OCI-LY7 (cell line): ENCODE data around the gene NCAPH2. TPM values are rescaled to one million over a fixed set of nuclear protein-coding genes. Genes with fewer than 3 reads are reported as not detected.

ENCODE experiments used
- BruUV-seq: library from RNA; stranded (reverse); fragments of 400-500 nt; replicated peaks from 2 replicates; lab custom pipeline; 2021; lab: Mats Ljungman, UMichigan
- CTCF ChIA-PET: fragments of 300-600 bp; sonication (Branson Sonifier 250); formaldehyde crosslinking; loops from one replicate; lab custom pipeline; 2022; ENCODE audit warnings: antibody characterized with exemption; ENCODE audit not compliant: unreplicated experiment; lab: Charles Lee
- POLR2A ChIA-PET: fragments of 300-600 bp; sonication (Branson Sonifier 250); formaldehyde crosslinking; loops from one replicate; lab custom pipeline; 2022; ENCODE audit warnings: antibody characterized with exemption; lab: Charles Lee
- DNase-seq: peaks from one replicate; pipeline ENCODE4 v3.0.0-alpha.2; 2015; ENCODE audit warnings: low spot score
- H2AFZ ChIP-seq: fragments of 200-600 bp; sonication (generic), shearing (Covaris generic); 2 replicates; pipeline ENCODE4 v1.6.1; 2014; ENCODE audit warnings: mild to moderate bottlenecking, antibody characterized with exemption, low read length, moderate library complexity
- H3K27ac ChIP-seq: fragments of 200-600 bp; sonication (generic); 2 replicates; pipeline ENCODE4 v1.5.1; 2014; ENCODE audit warnings: mixed run types, low read depth, mild to moderate bottlenecking, moderate library complexity, low read length, inconsistent platforms; ENCODE audit not compliant: poor library complexity, severe bottlenecking
- H3K36me3 ChIP-seq: fragments of 200-600 bp; sonication (generic); 2 replicates; pipeline ENCODE4 v1.6.1; 2014; ENCODE audit warnings: mild to moderate bottlenecking, antibody characterized with exemption, low read length, moderate library complexity, mixed read lengths; ENCODE audit not compliant: insufficient read depth
- H3K4me1 ChIP-seq: fragments of 200-600 bp; sonication (generic); 2 replicates; pipeline ENCODE4 v1.5.1; 2014; ENCODE audit warnings: mild to moderate bottlenecking, low read length; ENCODE audit not compliant: insufficient read depth, poor library complexity, severe bottlenecking
- H3K4me2 ChIP-seq: fragments of 200-600 bp; sonication (generic); 2 replicates; pipeline ENCODE4 v1.6.1; 2014; ENCODE audit warnings: mild to moderate bottlenecking, low read length
- H3K4me3 ChIP-seq: fragments of 200-600 bp; sonication (generic); 2 replicates; pipeline ENCODE4 v1.5.1; 2014; ENCODE audit warnings: mild to moderate bottlenecking, low read depth, low read length; ENCODE audit not compliant: poor library complexity, severe bottlenecking
- H3K79me2 ChIP-seq: fragments of 200-600 bp; sonication (generic); 2 replicates; pipeline ENCODE4 v1.6.1; 2016; ENCODE audit warnings: low read depth, mild to moderate bottlenecking, low read length, moderate library complexity, mixed read lengths; ENCODE audit not compliant: insufficient read depth
- H3K9me2 ChIP-seq: fragments of 200-600 bp; sonication (generic); 2 replicates; pipeline ENCODE4 v1.6.1; 2016; ENCODE audit warnings: mild to moderate bottlenecking, low read length, mixed read lengths; ENCODE audit not compliant: insufficient read depth
- H3K9me3 ChIP-seq: fragments of 200-600 bp; sonication (generic); 2 replicates; pipeline ENCODE4 v1.6.1; 2014; ENCODE audit warnings: mild to moderate bottlenecking, mixed run types, low read length, mixed read lengths
- H4K20me1 ChIP-seq: fragments of 200-600 bp; sonication (generic); 2 replicates; pipeline ENCODE4 v1.6.1; 2014; ENCODE audit warnings: mild to moderate bottlenecking, antibody characterized with exemption, low read length, moderate library complexity, mixed read lengths; ENCODE audit not compliant: insufficient read depth
- CTCF ChIP-seq: fragments of 200-600 bp; sonication (generic); conservative IDR thresholded peaks from 2 replicates; pipeline ENCODE4 v1.5.1; 2014; ENCODE audit warnings: mild to moderate bottlenecking, antibody characterized with exemption, low read length, moderate library complexity, mixed read lengths
- EZH2phosphoT487 ChIP-seq: fragments of 200-600 bp; sonication (generic); IDR thresholded peaks from 2 replicates; pipeline ENCODE4 v1.6.1; 2018; ENCODE audit warnings: low read depth, borderline replicate concordance, mild to moderate bottlenecking, mixed run types, antibody characterized with exemption, low read length, moderate library complexity, mixed read lengths
- intact Hi-C: fragments of 100-400 bp; cut with micrococcal nuclease; formaldehyde crosslinking; loops from one replicate; pipeline ENCODE4 v1.10.0; 2022; ENCODE audit not compliant: unreplicated experiment
- total RNA-seq, 2 experiments: library from RNA; depleted of rRNA in 1 of 2; stranded (reverse); fragments of >200 nt in 1 of 2; shearing (Covaris generic) in 1 of 2; gene quantifications; 2 replicates each; pipeline ENCODE4 v1.2.3, GENCODE V29; 2014 to 2022

NCAPH2 gene
- total RNA-seq, 2 experiments from 2014 or later = 126 to 129 TPM

- H3K9me2 ChIP-seq = no peaks in the 10 kb centered on the region
- CTCF ChIA-PET = no interaction called here
- H3K79me2 ChIP-seq = no peaks in the 10 kb centered on the region
- peaks cover 10% of the 10 kb centered on the region for H3K4me1 ChIP-seq
- POLR2A ChIA-PET = no interaction called here
- H3K27ac ChIP-seq = no peak overlapping the region
- intact Hi-C loops = no loop called here
- no peaks in the 10 kb centered on the region for H3K9me3 ChIP-seq
- TF ChIP-seq CTCF = no peak
- TF ChIP-seq EZH2phosphoT487 = no peak
- H3K4me2 ChIP-seq = no peak overlapping the region
- no peaks in the 10 kb centered on the region for H4K20me1 ChIP-seq
- H3K36me3 ChIP-seq = no peaks in the 10 kb centered on the region
- no TSS peak for BruUV-seq
- DNase-seq = no peak
- no peak overlapping the region for H3K4me3 ChIP-seq
- H2AFZ ChIP-seq = no peak overlapping the region
Observed at GRCh38 chr22:50489363-50490243, 18.4 kb upstream of the NCAPH2 start.

- TF ChIP-seq CTCF = no peak
- TF ChIP-seq EZH2phosphoT487 = no peak
- DNase-seq = peak; percentile 35
- ChIA-PET POLR2A (no interaction called here), CTCF (no interaction called here)
- H3K79me2 ChIP-seq = no peaks in the 10 kb centered on the region
- no peaks in the 10 kb centered on the region for H3K9me2 ChIP-seq
- H3K9me3 ChIP-seq = no peaks in the 10 kb centered on the region
- H2AFZ ChIP-seq = peak overlapping the region; percentile 30; the same call in 1 of the 2 replicates
- intact Hi-C loops = no loop called here
- no peaks in the 10 kb centered on the region for H3K36me3 ChIP-seq
- H3K4me3 ChIP-seq = no peak overlapping the region
- peaks cover 8% of the 10 kb centered on the region for H3K4me1 ChIP-seq
- H3K4me2 ChIP-seq = peak overlapping the region; percentile 18; the same call in 1 of the 2 replicates
- H4K20me1 ChIP-seq = no peaks in the 10 kb centered on the region
- no TSS peak for BruUV-seq
- no peak overlapping the region for H3K27ac ChIP-seq
Observed at GRCh38 chr22:50490531-50491308, 17.3 kb upstream of the NCAPH2 start.
